HCT116 (cell line): ENCODE data around the gene TBX4. TPM values are rescaled to one million over a fixed set of nuclear protein-coding genes. Genes with fewer than 3 reads are reported as not detected.

Experiments
- ATAC-seq: fragments of 200-7000 bp; cut with Tn5 transposase; 2 replicates; pipeline ENCODE4 v1.9.1; 2020; ENCODE audit warnings: mild to moderate bottlenecking, moderate library complexity
- BruUV-seq: library from RNA; stranded (reverse); fragments of 400-500 nt; replicated peaks from 2 replicates; lab custom pipeline; 2021; lab: Mats Ljungman, UMichigan
- CTCF ChIA-PET: fragments of 300-600 bp; sonication (Branson Sonifier 250); formaldehyde crosslinking; loops from one replicate; lab custom pipeline; 2021; ENCODE audit warnings: antibody characterized with exemption; lab: Charles Lee
- POLR2A ChIA-PET: fragments of 300-600, 350-600 bp; sonication (Branson Sonifier 250); formaldehyde crosslinking; loops from one replicate; lab custom pipeline; 2021; ENCODE audit warnings: antibody characterized with exemption; lab: Charles Lee
- RAD21 ChIA-PET, 2 experiments: fragments of 300-600 bp; sonication (Branson Sonifier 250); formaldehyde crosslinking; loops; one replicate each; lab custom pipeline; 2023; ENCODE audit warnings: low total read pairs in 2 of 2; ENCODE audit not compliant: uncharacterized antibody in 2 of 2, unreplicated experiment in 2 of 2, low non-redundant PET in 1 of 2; lab: Charles Lee
- DNase-seq: peaks from one replicate; pipeline ENCODE4 v3.0.0-alpha.2; 2010; ENCODE audit warnings: low read depth, low spot score
- H2AFZ ChIP-seq: fragments of 200-600 bp; shearing (Covaris generic), sonication (generic); 2 replicates; pipeline ENCODE4 v1.6.1; 2017; ENCODE audit warnings: low read depth, mixed run types, mixed read lengths, antibody characterized with exemption, low read length; ENCODE audit not compliant: poor library complexity, severe bottlenecking
- H3K27ac ChIP-seq: 2 replicates; pipeline ENCODE4 v1.5.1; 2012; ENCODE audit warnings: low read depth, low read length
- H3K27me3 ChIP-seq: fragments of 200-600 bp; sonication (generic); 2 replicates; pipeline ENCODE4 v1.6.1; 2016; ENCODE audit warnings: mixed run types, low read length, mixed read lengths; ENCODE audit not compliant: insufficient read depth
- H3K36me3 ChIP-seq, 2 experiments: fragments of 200-500 bp in 1 of 2; fragments of 200-600 bp in 1 of 2; sonication (Bioruptor generic) in 1 of 2; sonication (generic) in 1 of 2; 2 replicates each; pipeline versions ENCODE4 v1.5.1 to v1.6.1; 2014 to 2016; ENCODE audit warnings: low read length in 2 of 2, inconsistent platforms in 1 of 2, mixed read lengths in 1 of 2, mixed run types in 1 of 2; ENCODE audit not compliant: insufficient read depth in 2 of 2, control insufficient read depth in 1 of 2
- H3K4me1 ChIP-seq, 2 experiments: fragments of 200-600 bp in 1 of 2; sonication (generic) in 1 of 2; 2 replicates each; pipeline versions ENCODE4 v1.5.1 to v1.6.1; 2012 to 2017; ENCODE audit warnings: low read length in 2 of 2, inconsistent platforms in 1 of 2, mild to moderate bottlenecking in 1 of 2, mixed read lengths in 1 of 2, mixed run types in 1 of 2, moderate library complexity in 1 of 2; ENCODE audit not compliant: insufficient read depth in 2 of 2, control insufficient read depth in 1 of 2
- H3K4me2 ChIP-seq: fragments of 200-600 bp; sonication (generic); 2 replicates; pipeline ENCODE4 v1.6.1; 2017; ENCODE audit warnings: mixed run types, low read length, mixed read lengths
- H3K4me3 ChIP-seq, 2 experiments: fragments of 200-600 bp in 1 of 2; sonication (generic) in 1 of 2; replicated peaks in 1 of 2; 2 replicates each; pipeline ENCODE4 v1.5.1; 2011 to 2016; ENCODE audit warnings: low read length in 2 of 2, control low read depth in 1 of 2, low read depth in 1 of 2, mild to moderate bottlenecking in 1 of 2, mixed read lengths in 1 of 2, mixed run types in 1 of 2
- H3K79me2 ChIP-seq: fragments of 200-600 bp; sonication (generic); 2 replicates; pipeline ENCODE4 v1.6.1; 2017; ENCODE audit warnings: mild to moderate bottlenecking, mixed run types, low read length, moderate library complexity, mixed read lengths; ENCODE audit not compliant: insufficient read depth
- H3K9ac ChIP-seq: fragments of 200-600 bp; sonication (generic); 2 replicates; pipeline ENCODE4 v1.6.1; 2016; ENCODE audit warnings: low read length, mixed read lengths
- H3K9me2 ChIP-seq: fragments of 200-600 bp; sonication (generic), shearing (Covaris generic); 2 replicates; pipeline ENCODE4 v1.6.1; 2017; ENCODE audit warnings: mixed run types, mild to moderate bottlenecking, moderate library complexity; ENCODE audit not compliant: insufficient read depth
- H3K9me3 ChIP-seq, 2 experiments: fragments of 200-500 bp in 1 of 2; fragments of 200-600 bp in 1 of 2; sonication (Bioruptor generic) in 1 of 2; sonication (generic) in 1 of 2; 2 replicates each; pipeline ENCODE4 v1.6.1; 2014 to 2017; ENCODE audit warnings: low read length in 2 of 2, mixed read lengths in 2 of 2, inconsistent platforms in 1 of 2, low read depth in 1 of 2, mild to moderate bottlenecking in 1 of 2, mixed run types in 1 of 2, moderate library complexity in 1 of 2; ENCODE audit not compliant: control insufficient read depth in 1 of 2, insufficient read depth in 1 of 2
- H4K20me1 ChIP-seq: fragments of 200-600 bp; sonication (generic), shearing (Covaris generic); 2 replicates; pipeline ENCODE4 v1.6.1; 2017; ENCODE audit warnings: mixed run types, mild to moderate bottlenecking, moderate library complexity; ENCODE audit not compliant: insufficient read depth
- ATF3 ChIP-seq: IDR thresholded peaks from 2 replicates; pipeline ENCODE4 v1.6.1; 2012
- CBX3 ChIP-seq: IDR thresholded peaks from 2 replicates; pipeline ENCODE4 v1.6.1; 2012; ENCODE audit warnings: low read depth
- CEBPB ChIP-seq: IDR thresholded peaks from 2 replicates; pipeline ENCODE4 v1.6.1; 2012; ENCODE audit warnings: low read depth
- CTCF ChIP-seq, 3 experiments: fragments of 200-600 bp in 1 of 3; sonication (generic) in 1 of 3; IDR thresholded peaks in 2 of 3; conservative IDR thresholded peaks in 1 of 3; 2 replicates each; pipeline ENCODE4 v1.5.1; 2012 to 2017; ENCODE audit warnings: low read depth in 2 of 3, low read length in 2 of 3, antibody characterized with exemption in 1 of 3, borderline replicate concordance in 1 of 3, control low read depth in 1 of 3, mild to moderate bottlenecking in 1 of 3, mixed read lengths in 1 of 3, mixed run types in 1 of 3, moderate library complexity in 1 of 3; ENCODE audit not compliant: insufficient read depth in 1 of 3
- ELF1 ChIP-seq: IDR thresholded peaks from 2 replicates; pipeline ENCODE4 v1.6.1; 2012; ENCODE audit warnings: low read depth, borderline replicate concordance
- EZH2 ChIP-seq: fragments of 200-600 bp; sonication (generic); IDR thresholded peaks from 2 replicates; pipeline ENCODE4 v1.6.1; 2017; ENCODE audit warnings: antibody characterized with exemption, mixed run types
- EZH2phosphoT487 ChIP-seq: fragments of 200-600 bp; IDR thresholded peaks from 2 replicates; pipeline ENCODE4 v1.6.1; 2018; ENCODE audit warnings: antibody characterized with exemption, borderline replicate concordance
- FOSL1 ChIP-seq: IDR thresholded peaks from 2 replicates; pipeline ENCODE4 v1.6.1; 2012; ENCODE audit warnings: low read depth
- JUND ChIP-seq: IDR thresholded peaks from 2 replicates; pipeline ENCODE4 v1.6.1; 2012
- POLR2A ChIP-seq: IDR thresholded peaks from 2 replicates; pipeline ENCODE4 v1.7.0; 2011; ENCODE audit warnings: borderline replicate concordance; ENCODE audit not compliant: insufficient read depth, insufficient read length; ENCODE audit errors: extremely low read depth
- POLR2AphosphoS5 ChIP-seq: IDR thresholded peaks from 2 replicates; pipeline ENCODE4 v1.6.1; 2011; ENCODE audit warnings: mild to moderate bottlenecking, low read depth, low read length, moderate library complexity
- RAD21 ChIP-seq: IDR thresholded peaks from 2 replicates; pipeline ENCODE4 v1.6.1; 2012; ENCODE audit warnings: low read depth, mild to moderate bottlenecking
- REST ChIP-seq: IDR thresholded peaks from 2 replicates; pipeline ENCODE4 v1.6.1; 2012; ENCODE audit warnings: low read depth
- SIN3A ChIP-seq: IDR thresholded peaks from 2 replicates; pipeline ENCODE4 v1.6.1; 2012; ENCODE audit warnings: low read depth
- SP1 ChIP-seq: IDR thresholded peaks from 2 replicates; pipeline ENCODE4 v1.6.1; 2012; ENCODE audit warnings: low read depth
- SRF ChIP-seq: IDR thresholded peaks from 2 replicates; pipeline ENCODE4 v1.6.1; 2012; ENCODE audit warnings: low read depth
- TCF7L2 ChIP-seq: IDR thresholded peaks from 2 replicates; pipeline ENCODE4 v1.7.0; 2011; ENCODE audit warnings: borderline replicate concordance, inconsistent platforms; ENCODE audit not compliant: insufficient read depth, insufficient read length; ENCODE audit errors: extremely low read depth
- YY1 ChIP-seq: IDR thresholded peaks from 2 replicates; pipeline ENCODE4 v1.6.1; 2011; ENCODE audit warnings: low read length, low read depth, moderate library complexity, mild to moderate bottlenecking; ENCODE audit not compliant: insufficient replicate concordance; ENCODE audit errors: extremely low read depth
- ZFX ChIP-seq: fragments of 450-650 bp; IDR thresholded peaks from 2 replicates; pipeline ENCODE4 v1.6.1; 2017
- ZNF274 ChIP-seq: fragments of 200-500 bp; sonication (Bioruptor generic); IDR thresholded peaks from 2 replicates; pipeline ENCODE4 v1.6.1; 2014; ENCODE audit warnings: mild to moderate bottlenecking, low read depth, low read length, inconsistent platforms
- intact Hi-C: fragments of 100-400 bp; cut with micrococcal nuclease; formaldehyde crosslinking; loops from 2 replicates; pipeline ENCODE4 v1.10.0; 2022
- total RNA-seq: library from RNA; stranded (reverse); gene quantifications from one replicate; pipeline ENCODE4 v1.2.1, GENCODE V29; 2021; ENCODE audit not compliant: unreplicated experiment

The TBX4 gene
- total RNA-seq, 1 experiment from 2014 or later = 0.27 TPM

GRCh38 chr17:61474235-61474927, 22.2 kb downstream of the TBX4 start:
- no peak for ATAC-seq
- RAD21 ChIA-PET = no interaction called here
- no peak overlapping the region for H3K9ac ChIP-seq
- no TSS peak for BruUV-seq
- H3K4me2 ChIP-seq = 0 out of 2 replicates have a peak overlapping the region, but pooled peaks have one; percentile 1
- H4K20me1 ChIP-seq = no peaks in the 10 kb centered on the region
- intact Hi-C loops = no loop called here
- no peaks in the 10 kb centered on the region for H3K9me2 ChIP-seq
- DNase-seq = no peak
- CTCF ChIA-PET = no interaction called here
- no peaks in the 10 kb centered on the region for H3K9me3 ChIP-seq
- no peak overlapping the region for H3K27ac ChIP-seq
- H3K79me2 ChIP-seq = no peaks in the 10 kb centered on the region
- no peaks in the 10 kb centered on the region for H3K36me3 ChIP-seq
- no peak overlapping the region for H3K4me3 ChIP-seq
- TF ChIP-seq FOSL1 = no peak
- no peak for TF ChIP-seq POLR2A
- no peak for TF ChIP-seq SIN3A
- TF ChIP-seq ELF1 = no peak
- no peak for TF ChIP-seq CBX3
- no peak for TF ChIP-seq EZH2phosphoT487
- TF ChIP-seq POLR2AphosphoS5 = no peak
- no peak for TF ChIP-seq EZH2
- TF ChIP-seq ATF3 = no peak
- TF ChIP-seq JUND = no peak
- TF ChIP-seq ZFX = no peak
- no peak for TF ChIP-seq CEBPB
- no peak for TF ChIP-seq YY1
- no peak for TF ChIP-seq TCF7L2
- no peak for TF ChIP-seq SP1
- no peak for TF ChIP-seq REST
- TF ChIP-seq RAD21 = no peak
- TF ChIP-seq CTCF (IDR thresholded peaks at IDR 0.05 in 2 of 3, conservative IDR thresholded peaks at IDR 0.05 in 1 of 3; ENCODE audit: borderline replicate concordance in 1 of 3, insufficient read depth in 1 of 3, low read depth in 2 of 3, low read length in 2 of 3) = no peak
- TF ChIP-seq ZNF274 = no peak
- TF ChIP-seq SRF = no peak
- no peaks in the 10 kb centered on the region for H3K27me3 ChIP-seq
- H2AFZ ChIP-seq = no peak overlapping the region
- POLR2A ChIA-PET = no interaction called here
- H3K4me1 ChIP-seq = peaks cover 7 to 26% of the 10 kb centered on the region in 2 experiments; a peak in 3 of 4 replicates
